ENCODE data around the gene VAPA.

DNA sequence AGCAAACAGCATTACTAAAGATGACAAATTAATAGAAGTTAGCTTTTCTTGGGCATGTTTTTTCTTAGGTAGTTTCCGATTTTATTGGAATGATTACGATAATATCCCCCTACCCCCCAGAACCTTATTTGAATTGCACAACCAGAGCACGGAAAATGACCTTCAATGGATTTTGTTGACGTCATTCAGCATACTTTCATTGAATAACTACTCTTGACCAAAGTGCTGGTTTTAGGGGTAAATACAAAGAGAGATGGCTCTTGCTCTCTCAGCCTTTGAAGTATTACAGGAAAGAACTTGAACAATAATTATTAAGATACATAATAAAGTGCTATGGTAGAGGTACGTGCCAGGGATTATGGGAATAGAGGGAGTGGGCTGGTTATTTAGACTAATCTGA lies 36.0 kb downstream of the VAPA start:
- TF ChIP-seq POLR2AphosphoS5 (IDR thresholded peaks at IDR 0.05) (no peak), POLR2A (IDR thresholded peaks at IDR 0.05) (no peak), EP300 (IDR thresholded peaks at IDR 0.05) (no peak)
- TF ChIP-seq, protein P1, sequence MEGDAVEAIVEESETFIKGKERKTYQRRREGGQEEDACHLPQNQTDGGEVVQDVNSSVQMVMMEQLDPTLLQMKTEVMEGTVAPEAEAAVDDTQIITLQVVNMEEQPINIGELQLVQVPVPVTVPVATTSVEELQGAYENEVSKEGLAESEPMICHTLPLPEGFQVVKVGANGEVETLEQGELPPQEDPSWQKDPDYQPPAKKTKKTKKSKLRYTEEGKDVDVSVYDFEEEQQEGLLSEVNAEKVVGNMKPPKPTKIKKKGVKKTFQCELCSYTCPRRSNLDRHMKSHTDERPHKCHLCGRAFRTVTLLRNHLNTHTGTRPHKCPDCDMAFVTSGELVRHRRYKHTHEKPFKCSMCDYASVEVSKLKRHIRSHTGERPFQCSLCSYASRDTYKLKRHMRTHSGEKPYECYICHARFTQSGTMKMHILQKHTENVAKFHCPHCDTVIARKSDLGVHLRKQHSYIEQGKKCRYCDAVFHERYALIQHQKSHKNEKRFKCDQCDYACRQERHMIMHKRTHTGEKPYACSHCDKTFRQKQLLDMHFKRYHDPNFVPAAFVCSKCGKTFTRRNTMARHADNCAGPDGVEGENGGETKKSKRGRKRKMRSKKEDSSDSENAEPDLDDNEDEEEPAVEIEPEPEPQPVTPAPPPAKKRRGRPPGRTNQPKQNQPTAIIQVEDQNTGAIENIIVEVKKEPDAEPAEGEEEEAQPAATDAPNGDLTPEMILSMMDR (IDR thresholded peaks at IDR 0.05): no peak

Measured in sigmoid colon (tissue), 4 donors.